HepG2 (cell line): Measurements from ENCODE around the gene TAF1C. TPM values are rescaled to one million over a fixed set of nuclear protein-coding genes. Genes with fewer than 3 reads are reported as not detected.

Experiments used
- CAMTA2 ChIP-seq: sonication (generic); formaldehyde crosslinking; IDR thresholded peaks from 2 replicates; pipeline ENCODE4 v1.4.0; 2020; ENCODE audit warnings: mild to moderate bottlenecking, missing genetic modification reagents, borderline replicate concordance
- FOXA3 ChIP-seq: IDR thresholded peaks from 2 replicates; pipeline ENCODE4 v1.6.1; 2016; ENCODE audit warnings: missing genetic modification reagents, missing compliant biosample characterization
- FOXM1 ChIP-seq: sonication (generic); formaldehyde crosslinking; IDR thresholded peaks from 2 replicates; pipeline ENCODE4 v1.5.0; 2020; ENCODE audit warnings: missing genetic modification reagents
- FOXO4 ChIP-seq: sonication (generic); formaldehyde crosslinking; conservative IDR thresholded peaks from 2 replicates; pipeline ENCODE4 v1.8.1; 2023; ENCODE audit warnings: missing genetic modification reagents
- GABPA ChIP-seq, 2 experiments: IDR thresholded peaks; 2 replicates each; pipeline ENCODE4 v1.6.1; 2011 to 2016; ENCODE audit warnings: low read depth in 2 of 2, low read length in 1 of 2, missing biosample characterization in 1 of 2, missing genetic modification characterization in 1 of 2
- GTF2F1 ChIP-seq: fragments of 150-350 bp; IDR thresholded peaks from 2 replicates; pipeline ENCODE4 v1.6.1; 2014; ENCODE audit warnings: low read length
- HOXD1 ChIP-seq: sonication (generic); formaldehyde crosslinking; IDR thresholded peaks from 2 replicates; pipeline ENCODE4 v1.5.0; 2020; ENCODE audit warnings: missing genetic modification reagents
- KDM4B ChIP-seq: sonication (generic); formaldehyde crosslinking; IDR thresholded peaks from 2 replicates; pipeline ENCODE4 v1.4.0; 2020; ENCODE audit warnings: missing genetic modification reagents
- KLF11 ChIP-seq: IDR thresholded peaks from 2 replicates; pipeline ENCODE4 v1.6.1; 2016; ENCODE audit warnings: missing compliant biosample characterization
- MATR3 ChIP-seq: sonication (generic); formaldehyde crosslinking; IDR thresholded peaks from 2 replicates; pipeline ENCODE4 v1.4.0; 2020; ENCODE audit warnings: missing genetic modification reagents
- NRL ChIP-seq: sonication (generic); formaldehyde crosslinking; IDR thresholded peaks from 2 replicates; pipeline ENCODE4 v1.5.0; 2020; ENCODE audit warnings: missing genetic modification reagents, mild to moderate bottlenecking, moderate library complexity, borderline replicate concordance
- POGZ ChIP-seq: sonication (generic); formaldehyde crosslinking; IDR thresholded peaks from 2 replicates; pipeline ENCODE4 v1.4.0; 2020; ENCODE audit warnings: mild to moderate bottlenecking, missing genetic modification reagents
- PPARG ChIP-seq: conservative IDR thresholded peaks from 2 replicates; pipeline ENCODE4 v1.6.1; 2016; ENCODE audit warnings: missing biosample characterization, missing genetic modification reagents
- TBX3 ChIP-seq: fragments of 450-650 bp; IDR thresholded peaks from 2 replicates; pipeline ENCODE4 v1.6.1; 2017; ENCODE audit warnings: antibody characterized with exemption, mild to moderate bottlenecking, inconsistent platforms, borderline replicate concordance
- ZFP90 ChIP-seq: sonication (generic); formaldehyde crosslinking; IDR thresholded peaks from 2 replicates; pipeline ENCODE4 v1.8.0; 2022; ENCODE audit warnings: missing genetic modification reagents, mild to moderate bottlenecking, inconsistent platforms, borderline replicate concordance
- ZNF17 ChIP-seq: sonication (generic); formaldehyde crosslinking; IDR thresholded peaks from 2 replicates; pipeline ENCODE4 v1.5.0; 2020; ENCODE audit warnings: mild to moderate bottlenecking, missing genetic modification reagents
- ZNF326 ChIP-seq: sonication (generic); formaldehyde crosslinking; IDR thresholded peaks from 2 replicates; pipeline ENCODE4 v1.4.0; 2020; ENCODE audit warnings: missing genetic modification reagents, borderline replicate concordance
- ZNF484 ChIP-seq: sonication (generic); formaldehyde crosslinking; IDR thresholded peaks from 2 replicates; pipeline ENCODE4 v1.5.1; 2020; ENCODE audit warnings: mild to moderate bottlenecking, low read depth, missing genetic modification reagents, borderline replicate concordance
- ZNF501 ChIP-seq: sonication (generic); formaldehyde crosslinking; IDR thresholded peaks from 2 replicates; pipeline ENCODE4 v1.5.1; 2020; ENCODE audit warnings: mild to moderate bottlenecking, moderate library complexity, missing genetic modification reagents
- ZNF562 ChIP-seq: sonication (generic); formaldehyde crosslinking; IDR thresholded peaks from 2 replicates; pipeline ENCODE4 v1.8.0; 2022; ENCODE audit warnings: missing genetic modification reagents, borderline replicate concordance
- polyA plus RNA-seq, 8 experiments: library from polyadenylated mRNA; depleted of rRNA in 3 of 8; stranded (reverse) in 7 of 8; unstranded in 1 of 8; fragments of >200 nt; fragmentation: Illumina TruSeq in 4 of 8; extraction: Trizol in 4 of 8; gene quantifications; 2 replicates each; pipeline versions ENCODE4 v1.2.1 to v1.2.3, GENCODE V29; 2011 to 2016; ENCODE audit warnings: low read depth in 4 of 8, missing spikeins in 1 of 8, mixed read lengths in 1 of 8; ENCODE audit not compliant: insufficient read depth in 1 of 8
- total RNA-seq, 5 experiments: library from RNA; depleted of rRNA; stranded (reverse); fragments of >200 nt; fragmentation: Illumina TruSeq; extraction: Trizol; gene quantifications; 2 replicates each; pipeline ENCODE4 v1.2.3, GENCODE V29; 2016; ENCODE audit warnings: low read depth in 1 of 5
- TF ChIP-seq, protein P1 (sequence below): sonication (generic); formaldehyde crosslinking; IDR thresholded peaks from 2 replicates; pipeline ENCODE4 v1.4.0; 2020; ENCODE audit warnings: missing genetic modification reagents, borderline replicate concordance
- TF ChIP-seq, protein P2 (sequence below): sonication (generic); formaldehyde crosslinking; IDR thresholded peaks from 2 replicates; pipeline ENCODE4 v1.4.0; 2020; ENCODE audit warnings: missing genetic modification reagents

Gene TAF1C
- total and polyA plus RNA-seq, 2 of the 13 experiments (the other 11 are each of a cell fraction or from before 2014, with no cell fraction given): 15.6 to 20.8 TPM

GRCh38 chr16:84144209-84144858 lies 42.5 kb downstream of the TAF1C start (continued):
- TF ChIP-seq, protein P1, sequence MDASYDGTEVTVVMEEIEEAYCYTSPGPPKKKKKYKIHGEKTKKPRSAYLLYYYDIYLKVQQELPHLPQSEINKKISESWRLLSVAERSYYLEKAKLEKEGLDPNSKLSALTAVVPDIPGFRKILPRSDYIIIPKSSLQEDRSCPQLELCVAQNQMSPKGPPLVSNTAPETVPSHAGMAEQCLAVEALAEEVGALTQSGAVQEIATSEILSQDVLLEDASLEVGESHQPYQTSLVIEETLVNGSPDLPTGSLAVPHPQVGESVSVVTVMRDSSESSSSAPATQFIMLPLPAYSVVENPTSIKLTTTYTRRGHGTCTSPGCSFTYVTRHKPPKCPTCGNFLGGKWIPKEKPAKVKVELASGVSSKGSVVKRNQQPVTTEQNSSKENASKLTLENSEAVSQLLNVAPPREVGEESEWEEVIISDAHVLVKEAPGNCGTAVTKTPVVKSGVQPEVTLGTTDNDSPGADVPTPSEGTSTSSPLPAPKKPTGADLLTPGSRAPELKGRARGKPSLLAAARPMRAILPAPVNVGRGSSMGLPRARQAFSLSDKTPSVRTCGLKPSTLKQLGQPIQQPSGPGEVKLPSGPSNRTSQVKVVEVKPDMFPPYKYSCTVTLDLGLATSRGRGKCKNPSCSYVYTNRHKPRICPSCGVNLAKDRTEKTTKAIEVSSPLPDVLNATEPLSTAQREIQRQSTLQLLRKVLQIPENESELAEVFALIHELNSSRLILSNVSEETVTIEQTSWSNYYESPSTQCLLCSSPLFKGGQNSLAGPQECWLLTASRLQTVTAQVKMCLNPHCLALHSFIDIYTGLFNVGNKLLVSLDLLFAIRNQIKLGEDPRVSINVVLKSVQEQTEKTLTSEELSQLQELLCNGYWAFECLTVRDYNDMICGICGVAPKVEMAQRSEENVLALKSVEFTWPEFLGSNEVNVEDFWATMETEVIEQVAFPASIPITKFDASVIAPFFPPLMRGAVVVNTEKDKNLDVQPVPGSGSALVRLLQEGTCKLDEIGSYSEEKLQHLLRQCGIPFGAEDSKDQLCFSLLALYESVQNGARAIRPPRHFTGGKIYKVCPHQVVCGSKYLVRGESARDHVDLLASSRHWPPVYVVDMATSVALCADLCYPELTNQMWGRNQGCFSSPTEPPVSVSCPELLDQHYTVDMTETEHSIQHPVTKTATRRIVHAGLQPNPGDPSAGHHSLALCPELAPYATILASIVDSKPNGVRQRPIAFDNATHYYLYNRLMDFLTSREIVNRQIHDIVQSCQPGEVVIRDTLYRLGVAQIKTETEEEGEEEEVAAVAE (CRISPR knock-in tag): no peak
- TF ChIP-seq MATR3 (CRISPR knock-in tag) (no peak), ZNF501 (peak; percentile 64), POGZ (CRISPR knock-in tag) (no peak), FOXA3 (CRISPR knock-in tag) (0 out of 2 replicates have a peak, but pooled peaks have one; percentile 6), GTF2F1 (no peak), ZNF326 (CRISPR knock-in tag) (no peak), ZNF562 (CRISPR knock-in tag) (no peak), FOXO4 (0 out of 2 replicates have a peak, but pooled peaks have one; percentile 93), GABPA (IDR thresholded peaks at IDR 0.05; ENCODE audit: low read depth, low read length) (no peak), GABPA (CRISPR knock-in tag; IDR thresholded peaks at IDR 0.05; ENCODE audit: low read depth) (no peak), ZFP90 (CRISPR knock-in tag) (no peak), TBX3 (no peak), KDM4B (CRISPR knock-in tag) (no peak), FOXM1 (CRISPR knock-in tag) (no peak), KLF11 (CRISPR knock-in tag) (no peak), CAMTA2 (0 out of 2 replicates have a peak, but pooled peaks have one; percentile 13), HOXD1 (CRISPR knock-in tag) (no peak), ZNF484 (CRISPR knock-in tag) (no peak), PPARG (CRISPR knock-in tag) (no peak), NRL (CRISPR knock-in tag) (0 out of 2 replicates have a peak, but pooled peaks have one; percentile 17), ZNF17 (CRISPR knock-in tag) (no peak)
- TF ChIP-seq, protein P2, sequence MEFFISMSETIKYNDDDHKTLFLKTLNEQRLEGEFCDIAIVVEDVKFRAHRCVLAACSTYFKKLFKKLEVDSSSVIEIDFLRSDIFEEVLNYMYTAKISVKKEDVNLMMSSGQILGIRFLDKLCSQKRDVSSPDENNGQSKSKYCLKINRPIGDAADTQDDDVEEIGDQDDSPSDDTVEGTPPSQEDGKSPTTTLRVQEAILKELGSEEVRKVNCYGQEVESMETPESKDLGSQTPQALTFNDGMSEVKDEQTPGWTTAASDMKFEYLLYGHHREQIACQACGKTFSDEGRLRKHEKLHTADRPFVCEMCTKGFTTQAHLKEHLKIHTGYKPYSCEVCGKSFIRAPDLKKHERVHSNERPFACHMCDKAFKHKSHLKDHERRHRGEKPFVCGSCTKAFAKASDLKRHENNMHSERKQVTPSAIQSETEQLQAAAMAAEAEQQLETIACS (CRISPR knock-in tag): no peak
